ENCODE data around the gene NBPF1. TPM values are rescaled to one million over a fixed set of nuclear protein-coding genes. Genes with fewer than 3 reads are reported as not detected.
"Not testable (repeated sequence)": the region's sequence is repeated elsewhere in the genome, so short reads cannot be mapped to it uniquely, and the experiment has no call there.

Gene NBPF1
- total RNA-seq, 2 experiments from 2014 or later: 11.0 to 34.1 TPM

- CTCF ChIA-PET (ENCODE audit: unreplicated experiment): no interaction called here
These were observed 15.2 kb upstream of the NBPF1 start for GRCh38 chr1:16628361-16629111.

DNA sequence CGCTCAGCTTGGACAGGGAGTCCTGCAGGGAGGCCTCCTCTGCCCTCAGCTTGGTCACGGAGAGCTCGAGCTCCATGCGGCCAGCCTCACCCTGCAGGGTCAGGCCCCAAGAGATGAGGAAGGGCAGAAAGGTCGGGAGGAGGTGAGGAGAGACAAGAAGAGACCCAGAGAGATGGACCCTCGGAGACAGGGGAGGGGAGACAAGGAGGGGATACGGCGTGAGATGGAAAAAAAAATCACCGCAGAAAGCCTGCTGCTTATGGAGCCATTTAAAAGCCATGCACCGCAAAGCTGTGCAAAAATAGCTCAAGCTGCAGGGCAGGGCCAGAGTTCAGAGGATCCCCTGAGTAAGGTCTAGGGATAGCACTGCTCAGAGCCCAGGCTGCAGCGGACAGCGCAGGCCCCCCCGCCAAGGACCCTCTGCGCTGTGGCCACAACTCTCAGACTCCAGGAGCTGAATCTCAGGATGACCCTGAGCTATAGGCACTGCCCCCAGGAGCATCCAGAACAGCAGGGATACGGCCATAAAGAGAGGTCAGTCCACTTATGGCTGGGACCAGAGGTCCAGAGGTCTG lies 13.1 kb upstream of the NBPF1 start:
- BruUV-seq (replicated peaks); H3K9me2 ChIP-seq (ENCODE audit: insufficient read depth, low read length); H3K27ac ChIP-seq (ENCODE audit: low read depth, low read length, poor library complexity, severe bottlenecking); H3K9me3 ChIP-seq (ENCODE audit: low read length); intact Hi-C loops (cut with micrococcal nuclease; ENCODE audit: unreplicated experiment); CTCF ChIA-PET (ENCODE audit: unreplicated experiment); DNase-seq (ENCODE audit: low spot score); H3K4me3 ChIP-seq (ENCODE audit: low read depth, low read length, poor library complexity, severe bottlenecking); H4K20me1 ChIP-seq (ENCODE audit: insufficient read depth, low read length); H3K79me2 ChIP-seq (ENCODE audit: insufficient read depth, low read depth, low read length); H2AFZ ChIP-seq (ENCODE audit: low read length); H3K4me1 ChIP-seq (ENCODE audit: insufficient read depth, low read length, poor library complexity, severe bottlenecking); H3K4me2 ChIP-seq (ENCODE audit: low read length): not testable (repeated sequence)
- H3K36me3 ChIP-seq (ENCODE audit: insufficient read depth, low read length): peaks cover 54% of the 10 kb centered on the region; the same call in 1 of the 2 replicates
- POLR2A ChIA-PET: interaction anchor here (0.6 kb wide), 2 partner anchors 100 to 402 kb away, joined by 3 to 4 read pairs; no protein-coding TSS in a partner anchor

More at GRCh38 chr1:16628361-16629111, 15.2 kb upstream of the NBPF1 start:
- no peak overlapping the region for H2AFZ ChIP-seq (ENCODE audit: low read length)
- no peaks in the 10 kb centered on the region for H3K9me2 ChIP-seq (ENCODE audit: insufficient read depth, low read length)
- intact Hi-C loops (cut with micrococcal nuclease; ENCODE audit: unreplicated experiment): no loop called here
- DNase-seq (ENCODE audit: low spot score): no peak
- no peaks in the 10 kb centered on the region for H3K4me1 ChIP-seq (ENCODE audit: insufficient read depth, low read length, poor library complexity, severe bottlenecking)
- H3K4me2 ChIP-seq (ENCODE audit: low read length): no peak overlapping the region
- H4K20me1 ChIP-seq (ENCODE audit: insufficient read depth, low read length): no peaks in the 10 kb centered on the region
- H3K4me3 ChIP-seq (ENCODE audit: low read depth, low read length, poor library complexity, severe bottlenecking): no peak overlapping the region
- peaks cover 63% of the 10 kb centered on the region for H3K36me3 ChIP-seq (ENCODE audit: insufficient read depth, low read length)
- POLR2A ChIA-PET: no interaction called here
- no peaks in the 10 kb centered on the region for H3K79me2 ChIP-seq (ENCODE audit: insufficient read depth, low read depth, low read length)
- TF ChIP-seq CTCF (conservative IDR thresholded peaks at IDR 0.05; ENCODE audit: low read length) (no peak), EZH2phosphoT487 (IDR thresholded peaks at IDR 0.05; ENCODE audit: borderline replicate concordance, low read depth, low read length) (no peak)
- no peaks in the 10 kb centered on the region for H3K9me3 ChIP-seq (ENCODE audit: low read length)
- no TSS peak for BruUV-seq (replicated peaks)
- H3K27ac ChIP-seq (ENCODE audit: low read depth, low read length, poor library complexity, severe bottlenecking): no peak overlapping the region

DNA sequence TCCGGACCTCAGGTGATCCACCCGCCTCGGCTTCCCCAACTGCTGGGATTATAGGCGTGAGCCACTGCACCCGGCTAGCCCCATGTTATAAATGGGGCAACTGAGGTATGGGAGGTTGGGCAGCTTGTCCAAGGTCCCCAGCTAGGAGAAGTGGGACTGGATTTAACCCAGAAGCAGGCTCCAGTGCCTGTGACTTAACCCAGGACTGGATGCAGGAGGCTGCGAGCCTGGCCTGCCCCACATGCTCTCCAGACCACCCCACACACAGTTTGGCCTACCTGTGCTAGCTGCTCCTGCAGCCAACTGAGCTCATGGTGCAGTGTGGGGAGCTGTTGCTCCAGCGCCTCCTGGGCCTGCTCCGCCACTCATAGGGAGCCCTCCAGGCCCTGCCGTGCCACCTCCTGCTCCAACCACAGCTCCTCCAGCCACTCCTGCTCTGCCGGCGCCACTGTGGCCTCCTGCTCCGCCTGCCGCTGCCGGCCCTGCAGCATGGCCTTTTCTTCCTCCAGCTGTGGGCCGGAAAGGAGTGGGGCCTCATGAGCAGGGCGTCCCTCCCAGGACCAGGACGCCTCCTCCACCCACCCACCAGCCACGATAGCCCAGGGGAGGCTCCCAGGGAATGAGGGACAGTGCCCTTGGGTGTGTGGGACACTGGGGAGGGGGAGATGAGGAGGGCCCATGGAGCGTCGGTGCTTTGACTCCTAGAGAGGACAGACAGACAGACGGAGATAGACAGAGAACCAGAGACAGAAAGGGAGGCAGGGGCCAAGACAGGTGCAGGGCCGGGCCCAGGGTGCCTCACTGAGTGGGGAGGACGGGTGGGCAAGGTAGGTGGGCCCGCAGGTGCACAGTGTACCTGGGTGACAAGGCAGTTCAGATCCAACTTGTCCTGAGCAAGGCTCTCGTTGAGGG lies 12.4 kb upstream of the NBPF1 start:
- Histone ChIP-seq H3K4me2 (ENCODE audit: low read length) (no peak overlapping the region), H3K4me3 (ENCODE audit: low read depth, low read length, poor library complexity, severe bottlenecking) (no peak overlapping the region), H3K27ac (ENCODE audit: low read depth, low read length, poor library complexity, severe bottlenecking) (no peak overlapping the region), H3K79me2 (ENCODE audit: insufficient read depth, low read depth, low read length) (no peaks in the 10 kb centered on the region), H3K9me3 (ENCODE audit: low read length) (no peaks in the 10 kb centered on the region), H3K36me3 (ENCODE audit: insufficient read depth, low read length) (peaks cover 46% of the 10 kb centered on the region; the same call in 1 of the 2 replicates), H3K9me2 (ENCODE audit: insufficient read depth, low read length) (no peaks in the 10 kb centered on the region), H2AFZ (ENCODE audit: low read length) (no peak overlapping the region), H4K20me1 (ENCODE audit: insufficient read depth, low read length) (no peaks in the 10 kb centered on the region), H3K4me1 (ENCODE audit: insufficient read depth, low read length, poor library complexity, severe bottlenecking) (no peaks in the 10 kb centered on the region)
- no peak for TF ChIP-seq CTCF (conservative IDR thresholded peaks at IDR 0.05; ENCODE audit: low read length)
- TF ChIP-seq EZH2phosphoT487 (IDR thresholded peaks at IDR 0.05; ENCODE audit: borderline replicate concordance, low read depth, low read length): no peak
- ChIA-PET POLR2A (interaction anchor here (0.5 to 1.7 kb wide), 5 partner anchors 10 to 579 kb away, joined by 3 to 11 read pairs (median 4); no protein-coding TSS in a partner anchor), CTCF (ENCODE audit: unreplicated experiment) (no interaction called here)
- intact Hi-C loops (cut with micrococcal nuclease; ENCODE audit: unreplicated experiment): loop anchor here (2.0 kb wide), 1 partner anchor 325 kb away; no protein-coding TSS in a partner anchor
- DNase-seq (ENCODE audit: low spot score): no peak
- BruUV-seq (replicated peaks): no TSS peak

DNA sequence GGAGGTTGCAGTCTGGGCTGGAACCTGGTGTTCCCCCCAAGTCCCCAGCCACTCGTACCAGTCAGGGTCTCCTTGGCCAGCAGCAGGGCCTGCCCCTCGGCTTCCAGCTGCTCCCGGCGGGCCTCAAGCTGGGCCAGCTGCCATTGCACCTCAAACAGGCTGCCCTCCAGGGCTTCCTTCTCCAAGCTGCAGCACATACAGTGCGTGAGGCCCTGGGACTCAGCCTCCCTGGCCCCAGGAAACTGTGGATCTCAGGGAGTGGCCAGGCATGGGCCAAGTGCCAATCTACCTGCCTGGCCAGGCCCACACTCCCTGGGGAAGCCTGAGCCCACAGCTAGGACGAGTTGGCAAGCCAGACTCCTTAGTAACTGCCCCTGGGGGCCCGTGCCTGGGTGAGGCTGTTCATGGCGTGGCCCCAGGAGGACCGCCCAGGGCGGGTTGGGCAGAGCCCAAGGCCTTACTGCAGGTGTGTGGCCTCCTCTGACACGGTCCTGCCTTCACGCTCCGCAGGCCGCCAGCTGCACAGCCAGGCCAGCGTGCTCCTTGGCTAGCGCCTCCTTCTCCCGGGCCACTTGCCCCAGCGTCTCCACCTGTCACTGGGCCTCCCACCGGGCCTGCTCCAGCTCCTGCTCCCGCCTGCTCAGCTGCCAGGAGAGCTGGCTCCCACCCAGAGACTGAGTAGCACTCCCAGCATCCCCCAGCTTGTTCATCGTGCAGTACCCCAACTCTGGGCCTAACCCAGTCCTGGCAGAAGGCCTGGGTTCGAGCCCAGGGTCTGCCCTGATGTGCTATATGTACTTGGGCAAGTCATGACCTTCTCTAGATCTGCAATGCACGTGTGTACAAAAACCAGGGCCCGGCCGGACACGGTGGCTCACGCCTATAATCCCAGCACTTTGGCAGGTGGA lies 10.7 kb upstream of the NBPF1 start:
- DNase-seq (ENCODE audit: low spot score); H3K4me3 ChIP-seq (ENCODE audit: low read depth, low read length, poor library complexity, severe bottlenecking); CTCF ChIA-PET (ENCODE audit: unreplicated experiment); H3K9me2 ChIP-seq (ENCODE audit: insufficient read depth, low read length); H3K4me2 ChIP-seq (ENCODE audit: low read length); H3K4me1 ChIP-seq (ENCODE audit: insufficient read depth, low read length, poor library complexity, severe bottlenecking); H3K79me2 ChIP-seq (ENCODE audit: insufficient read depth, low read depth, low read length); BruUV-seq (replicated peaks); H2AFZ ChIP-seq (ENCODE audit: low read length); H3K27ac ChIP-seq (ENCODE audit: low read depth, low read length, poor library complexity, severe bottlenecking); H4K20me1 ChIP-seq (ENCODE audit: insufficient read depth, low read length); H3K9me3 ChIP-seq (ENCODE audit: low read length): not testable (repeated sequence)
- intact Hi-C loops (cut with micrococcal nuclease; ENCODE audit: unreplicated experiment): loop anchor here (2.0 kb wide), 1 partner anchor 327 kb away; no protein-coding TSS in a partner anchor
- POLR2A ChIA-PET: interaction anchor here (1.7 kb wide), 1 partner anchor 12 kb away, joined by 11 read pairs; no protein-coding TSS in a partner anchor
- H3K36me3 ChIP-seq (ENCODE audit: insufficient read depth, low read length): peaks cover 33% of the 10 kb centered on the region; the same call in 1 of the 2 replicates

Measured in OCI-LY7 (cell line).